Measurements from ENCODE around the gene INS. TPM values are rescaled to one million over a fixed set of nuclear protein-coding genes. Genes with fewer than 3 reads are reported as not detected.

INS gene
- total and polyA plus RNA-seq, 2 donors (not counting 1 experiment from before 2014, with no cell fraction given): not detected

DNA sequence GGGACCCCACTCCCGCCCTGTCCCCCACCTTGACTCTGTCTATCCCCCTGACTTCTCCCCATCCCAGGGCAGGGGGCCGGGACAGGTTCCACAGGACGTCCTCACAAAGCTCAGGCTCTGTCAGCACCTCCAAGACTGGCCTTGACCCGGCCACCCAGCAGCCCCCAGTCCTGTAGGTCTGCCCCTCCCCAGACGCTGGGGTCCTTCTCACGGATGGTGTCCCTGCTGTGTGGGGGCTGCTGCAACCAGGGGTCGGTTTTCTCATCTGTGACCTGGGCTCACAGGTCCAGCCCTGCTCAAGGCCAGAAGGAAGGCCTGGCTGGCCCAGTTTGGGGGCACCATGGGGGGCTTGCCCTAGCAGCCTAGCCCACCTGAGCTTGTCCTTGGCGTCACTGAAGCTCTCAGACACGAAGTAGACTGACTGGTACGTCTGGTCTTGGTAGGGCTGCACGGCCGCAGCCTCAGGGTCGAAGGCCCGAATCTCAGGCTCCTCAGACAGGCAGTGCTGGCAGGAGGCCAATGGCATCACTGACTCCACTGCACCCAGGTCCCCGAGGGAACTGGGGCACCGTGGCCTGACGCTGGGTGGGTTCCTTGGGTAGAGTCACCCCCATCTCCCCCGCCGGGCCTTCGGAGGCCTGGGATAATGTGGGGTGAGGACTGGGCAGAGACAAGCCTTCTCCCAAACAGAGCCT is 4.0 kb upstream of the INS start:
- ATAC-seq (ENCODE audit: low read depth): no peak
- CTCF ChIA-PET: interaction anchor here (1.1 to 3.7 kb wide), 4 partner anchors 12 to 255 kb away, joined by 3 to 23 read pairs (median 10); no protein-coding TSS in a partner anchor
- Histone ChIP-seq H2AFZ (ENCODE audit: insufficient read depth, low read depth, low read length, poor library complexity, severe bottlenecking) (no peak overlapping the region), H4K20me1 (ENCODE audit: control insufficient read depth, insufficient read depth, low read length, poor library complexity, severe bottlenecking) (no peaks in the 10 kb centered on the region), H3K27me3 (replicated peaks in 1 of 4; ENCODE audit: control extremely low read depth in 1 of 4, control insufficient read depth in 3 of 4, insufficient read depth in 4 of 4, low read length in 3 of 4) (peaks cover 0 to 10% (median 0%) of the 10 kb centered on the region in 4 experiments), H3K4me1 (ENCODE audit: control insufficient read depth in 2 of 2, insufficient read depth in 2 of 2, low read length in 2 of 2) (peaks cover 0 to 3% of the 10 kb centered on the region in 2 donors), H3K9ac (ENCODE audit: low read length) (no peak overlapping the region), H3K4me2 (replicated peaks; ENCODE audit: low read depth, low read length, poor library complexity, severe bottlenecking) (no peak overlapping the region), H3K9me3 (ENCODE audit: control extremely low read depth in 1 of 3, control insufficient read depth in 2 of 3, insufficient read depth in 1 of 3, low read length in 2 of 3) (no peaks in the 10 kb centered on the region), H3K27ac (ENCODE audit: low read length in 2 of 2) (no peak overlapping the region), H3K4me3 (ENCODE audit: control extremely low read depth in 1 of 5, extremely low read depth in 1 of 5, insufficient read depth in 1 of 5, low read depth in 2 of 5, low read length in 4 of 5) (no peak overlapping the region), H3K36me3 (replicated peaks in 1 of 2; ENCODE audit: control extremely low read depth in 1 of 2, control insufficient read depth in 1 of 2, extremely low read depth in 1 of 2, insufficient read depth in 2 of 2, low read length in 1 of 2) (no peaks in the 10 kb centered on the region), H3K79me2 (ENCODE audit: control insufficient read depth, insufficient read depth, low read length) (no peaks in the 10 kb centered on the region)
- Mint-ChIP-seq H3K27ac (no peak overlapping the region), H3K9me3 (ENCODE audit: insufficient read depth) (no peaks in the 10 kb centered on the region), H3K27me3 (no peaks in the 10 kb centered on the region), H3K4me3 (no peak overlapping the region), H3K4me1 (no peaks in the 10 kb centered on the region)
- intact Hi-C loops (cut with micrococcal nuclease): no loop called here
- WGBS (ENCODE audit: insufficient coverage): 87% methylated on average over 15 of the region's 20 CpGs
- TF ChIP-seq EZH2 (IDR thresholded peaks at IDR 0.05; ENCODE audit: borderline replicate concordance, insufficient read depth, low read depth, low read length, poor library complexity, severe bottlenecking): no peak
- TF ChIP-seq, protein P1, sequence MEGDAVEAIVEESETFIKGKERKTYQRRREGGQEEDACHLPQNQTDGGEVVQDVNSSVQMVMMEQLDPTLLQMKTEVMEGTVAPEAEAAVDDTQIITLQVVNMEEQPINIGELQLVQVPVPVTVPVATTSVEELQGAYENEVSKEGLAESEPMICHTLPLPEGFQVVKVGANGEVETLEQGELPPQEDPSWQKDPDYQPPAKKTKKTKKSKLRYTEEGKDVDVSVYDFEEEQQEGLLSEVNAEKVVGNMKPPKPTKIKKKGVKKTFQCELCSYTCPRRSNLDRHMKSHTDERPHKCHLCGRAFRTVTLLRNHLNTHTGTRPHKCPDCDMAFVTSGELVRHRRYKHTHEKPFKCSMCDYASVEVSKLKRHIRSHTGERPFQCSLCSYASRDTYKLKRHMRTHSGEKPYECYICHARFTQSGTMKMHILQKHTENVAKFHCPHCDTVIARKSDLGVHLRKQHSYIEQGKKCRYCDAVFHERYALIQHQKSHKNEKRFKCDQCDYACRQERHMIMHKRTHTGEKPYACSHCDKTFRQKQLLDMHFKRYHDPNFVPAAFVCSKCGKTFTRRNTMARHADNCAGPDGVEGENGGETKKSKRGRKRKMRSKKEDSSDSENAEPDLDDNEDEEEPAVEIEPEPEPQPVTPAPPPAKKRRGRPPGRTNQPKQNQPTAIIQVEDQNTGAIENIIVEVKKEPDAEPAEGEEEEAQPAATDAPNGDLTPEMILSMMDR (IDR thresholded peaks at IDR 0.05): no peak
- POLR2A ChIA-PET: no interaction called here
- no peak for DNase-seq

DNA sequence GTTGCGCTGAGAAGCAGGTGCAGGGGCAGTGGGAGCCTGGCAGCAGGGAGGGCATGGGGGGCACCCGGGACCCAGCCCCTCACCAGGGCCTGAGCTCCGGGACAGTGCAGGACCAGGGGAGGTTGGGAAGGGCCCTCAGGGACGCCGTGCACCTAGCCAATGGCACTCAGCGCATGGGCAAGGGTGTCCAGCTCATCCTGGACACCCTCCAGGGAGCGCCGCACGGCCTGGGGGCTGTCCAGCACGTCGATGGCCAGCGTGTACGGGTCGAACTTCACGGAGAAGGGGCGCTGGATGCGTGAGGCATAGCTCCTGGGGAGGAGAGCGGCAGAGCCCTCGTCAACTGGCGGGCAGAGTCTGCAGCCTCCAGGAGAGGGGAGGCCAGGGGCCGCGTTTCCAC is 3.1 kb upstream of the INS start:
- intact Hi-C loops (cut with micrococcal nuclease): no loop called here
- peaks cover 0 to 3% of the 10 kb centered on the region in 2 donors for H3K4me1 ChIP-seq (ENCODE audit: control insufficient read depth in 2 of 2, insufficient read depth in 2 of 2, low read length in 2 of 2)
- H4K20me1 ChIP-seq (ENCODE audit: control insufficient read depth, insufficient read depth, low read length, poor library complexity, severe bottlenecking): no peaks in the 10 kb centered on the region
- H2AFZ ChIP-seq (ENCODE audit: insufficient read depth, low read depth, low read length, poor library complexity, severe bottlenecking): no peak overlapping the region
- POLR2A ChIA-PET: no interaction called here
- H3K27me3 ChIP-seq (replicated peaks in 1 of 4; ENCODE audit: control extremely low read depth in 1 of 4, control insufficient read depth in 3 of 4, insufficient read depth in 4 of 4, low read length in 3 of 4): peaks cover 0 to 10% (median 0%) of the 10 kb centered on the region in 4 experiments
- no peaks in the 10 kb centered on the region for H3K27me3 Mint-ChIP-seq
- no peak overlapping the region for H3K4me2 ChIP-seq (replicated peaks; ENCODE audit: low read depth, low read length, poor library complexity, severe bottlenecking)
- no peak overlapping the region for H3K4me3 Mint-ChIP-seq
- no peak overlapping the region for H3K9ac ChIP-seq (ENCODE audit: low read length)
- no peaks in the 10 kb centered on the region for H3K9me3 Mint-ChIP-seq (ENCODE audit: insufficient read depth)
- H3K36me3 ChIP-seq (replicated peaks in 1 of 2; ENCODE audit: control extremely low read depth in 1 of 2, control insufficient read depth in 1 of 2, extremely low read depth in 1 of 2, insufficient read depth in 2 of 2, low read length in 1 of 2): no peaks in the 10 kb centered on the region
- H3K27ac Mint-ChIP-seq: no peak overlapping the region
- no peaks in the 10 kb centered on the region for H3K9me3 ChIP-seq (ENCODE audit: control extremely low read depth in 1 of 3, control insufficient read depth in 2 of 3, insufficient read depth in 1 of 3, low read length in 2 of 3)
- H3K4me3 ChIP-seq (ENCODE audit: control extremely low read depth in 1 of 5, extremely low read depth in 1 of 5, insufficient read depth in 1 of 5, low read depth in 2 of 5, low read length in 4 of 5): no peak overlapping the region
- H3K4me1 Mint-ChIP-seq: no peaks in the 10 kb centered on the region
- 93% methylated on average over 17 of the region's 22 CpGs for WGBS (ENCODE audit: insufficient coverage)
- DNase-seq (no peak), ATAC-seq (ENCODE audit: low read depth) (no peak)
- no peak for TF ChIP-seq EZH2 (IDR thresholded peaks at IDR 0.05; ENCODE audit: borderline replicate concordance, insufficient read depth, low read depth, low read length, poor library complexity, severe bottlenecking)
- TF ChIP-seq, protein P1 (IDR thresholded peaks at IDR 0.05): no peak
- H3K27ac ChIP-seq (ENCODE audit: low read length in 2 of 2): no peak overlapping the region
- no peaks in the 10 kb centered on the region for H3K79me2 ChIP-seq (ENCODE audit: control insufficient read depth, insufficient read depth, low read length)
- CTCF ChIA-PET: interaction anchor here (1.4 to 3.7 kb wide), 3 partner anchors 11 to 256 kb away, joined by 3 to 23 read pairs (median 16); no protein-coding TSS in a partner anchor
